Measurements from ENCODE around the gene PBX1.
"Not testable (repeated sequence)": the region's sequence is repeated elsewhere in the genome, so short reads cannot be mapped to it uniquely, and the experiment has no call there.

Gene PBX1

GRCh38 chr1:164558461-164559341 lies at the start of gene PBX1:
TSS of gene PBX1 (plus strand) at chr1:164559184.
- peak; percentile 99 for DNase-seq
- in situ Hi-C loops (cut with HindIII; ENCODE audit: low pct_ligation_motif_present, low pct_unique_long_range_greater_than_20kb, low sequenced_read_pairs) = no loop called here

- in situ Hi-C loops (cut with HindIII; ENCODE audit: low pct_ligation_motif_present, low pct_unique_long_range_greater_than_20kb, low sequenced_read_pairs) = no loop called here
These were observed 48.5 kb upstream of the PBX1 start for GRCh38 chr1:164510435-164510834.

GRCh38 chr1:164511001-164511705 lies 47.8 kb upstream of the PBX1 start:
- in situ Hi-C loops (cut with HindIII; ENCODE audit: low pct_ligation_motif_present, low pct_unique_long_range_greater_than_20kb, low sequenced_read_pairs) = no loop called here
- no peak for DNase-seq

More at GRCh38 chr1:164510435-164510834, 48.5 kb upstream of the PBX1 start:
- DNase-seq = peak; percentile 10

- in situ Hi-C loops (cut with HindIII; ENCODE audit: low pct_ligation_motif_present, low pct_unique_long_range_greater_than_20kb, low sequenced_read_pairs) = no loop called here
- DNase-seq = no peak
These were observed 43.8 kb upstream of the PBX1 start for GRCh38 chr1:164515231-164515630.

GRCh38 chr1:164515711-164516331 lies 43.2 kb upstream of the PBX1 start:
- in situ Hi-C loops (cut with HindIII; ENCODE audit: low pct_ligation_motif_present, low pct_unique_long_range_greater_than_20kb, low sequenced_read_pairs) = no loop called here
- no peak for DNase-seq

- no peak for DNase-seq
- in situ Hi-C loops (cut with HindIII; ENCODE audit: low pct_ligation_motif_present, low pct_unique_long_range_greater_than_20kb, low sequenced_read_pairs) = no loop called here
These were observed 42.4 kb upstream of the PBX1 start for GRCh38 chr1:164516591-164516990.

- in situ Hi-C loops (cut with HindIII; ENCODE audit: low pct_ligation_motif_present, low pct_unique_long_range_greater_than_20kb, low sequenced_read_pairs) = no loop called here
- no peak for DNase-seq
These were observed 40.2 kb upstream of the PBX1 start for GRCh38 chr1:164518692-164519332.

- in situ Hi-C loops (cut with HindIII; ENCODE audit: low pct_ligation_motif_present, low pct_unique_long_range_greater_than_20kb, low sequenced_read_pairs) = no loop called here
- no peak for DNase-seq
These were observed 39.6 kb upstream of the PBX1 start for GRCh38 chr1:164519426-164519825.

GRCh38 chr1:164524810-164525209 lies 34.2 kb upstream of the PBX1 start:
- no peak for DNase-seq
- in situ Hi-C loops (cut with HindIII; ENCODE audit: low pct_ligation_motif_present, low pct_unique_long_range_greater_than_20kb, low sequenced_read_pairs) = no loop called here

GRCh38 chr1:164534863-164535610 lies 23.9 kb upstream of the PBX1 start:
- DNase-seq = no peak
- in situ Hi-C loops (cut with HindIII; ENCODE audit: low pct_ligation_motif_present, low pct_unique_long_range_greater_than_20kb, low sequenced_read_pairs) = no loop called here

- DNase-seq; in situ Hi-C loops (cut with HindIII; ENCODE audit: low pct_ligation_motif_present, low pct_unique_long_range_greater_than_20kb, low sequenced_read_pairs): not testable (repeated sequence)
These were observed 6.5 kb upstream of the PBX1 start for GRCh38 chr1:164552463-164552988.

GRCh38 chr1:164557270-164557669 lies 1.7 kb upstream of the PBX1 start:
- no peak for DNase-seq
- in situ Hi-C loops (cut with HindIII; ENCODE audit: low pct_ligation_motif_present, low pct_unique_long_range_greater_than_20kb, low sequenced_read_pairs) = no loop called here

GRCh38 chr1:164559342-164560051 lies 513 bp downstream of the PBX1 start:
- in situ Hi-C loops (cut with HindIII; ENCODE audit: low pct_ligation_motif_present, low pct_unique_long_range_greater_than_20kb, low sequenced_read_pairs) = no loop called here
- DNase-seq = peak; percentile 32

GRCh38 chr1:164560121-164560541 lies 1.1 kb downstream of the PBX1 start:
- in situ Hi-C loops (cut with HindIII; ENCODE audit: low pct_ligation_motif_present, low pct_unique_long_range_greater_than_20kb, low sequenced_read_pairs) = no loop called here
- peak; percentile 28 for DNase-seq

GRCh38 chr1:164560556-164560955 lies 1.6 kb downstream of the PBX1 start:
- DNase-seq = no peak
- in situ Hi-C loops (cut with HindIII; ENCODE audit: low pct_ligation_motif_present, low pct_unique_long_range_greater_than_20kb, low sequenced_read_pairs) = no loop called here

- in situ Hi-C loops (cut with HindIII; ENCODE audit: low pct_ligation_motif_present, low pct_unique_long_range_greater_than_20kb, low sequenced_read_pairs) = no loop called here
- peak; percentile 25 for DNase-seq
These were observed 2.0 kb downstream of the PBX1 start for GRCh38 chr1:164561007-164561406.

GRCh38 chr1:164561472-164561871 lies 2.5 kb downstream of the PBX1 start:
- peak; percentile 29 for DNase-seq
- in situ Hi-C loops (cut with HindIII; ENCODE audit: low pct_ligation_motif_present, low pct_unique_long_range_greater_than_20kb, low sequenced_read_pairs) = no loop called here

Data from ACHN (cell line).